Skin epidermis (tissue), 12 donors: Measurements from ENCODE around the gene SMARCA2.
A peak's percentile ranks its signal among the peaks of the same experiment; 100 is the strongest.

Experiments
- H3K27ac ChIP-seq, 21 experiments: fragments of 200-600 bp; sonication (generic) in 11 of 21; one replicate each; pipeline ENCODE4 v1.5.0; 2020; ENCODE audit warnings: mild to moderate bottlenecking in 3 of 21, inconsistent platforms in 2 of 21, moderate library complexity in 2 of 21
- H3K4me3 ChIP-seq, 7 experiments: fragments of 200-600 bp; sonication (generic) in 2 of 7; one replicate each; pipeline ENCODE4 v1.5.0; 2020; ENCODE audit warnings: inconsistent platforms in 2 of 7, mild to moderate bottlenecking in 2 of 7, moderate library complexity in 1 of 7

Gene SMARCA2

GRCh38 chr9:2072752-2073405 is 57.7 kb downstream of the SMARCA2 start:
- no peak overlapping the region for H3K27ac ChIP-seq
- H3K4me3 ChIP-seq: no peak overlapping the region

DNA sequence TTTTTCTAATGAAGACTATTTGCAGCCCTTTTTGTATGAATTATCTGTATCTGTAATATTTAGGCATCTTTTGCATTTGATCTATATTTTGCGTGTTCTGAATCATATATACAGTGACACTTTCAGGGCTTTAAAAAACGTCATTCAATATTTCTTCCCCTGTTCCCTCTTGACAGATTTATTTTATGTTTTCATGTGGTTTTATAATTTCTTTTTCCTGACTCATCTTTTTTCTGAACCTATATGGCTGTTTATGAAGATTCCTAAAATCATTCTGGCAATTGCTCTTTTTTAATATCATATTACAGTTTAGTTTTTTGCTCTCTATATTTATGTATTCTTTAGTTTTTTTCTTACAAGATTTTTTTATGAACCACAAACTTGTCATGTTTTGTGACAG is 67.6 kb downstream of the SMARCA2 start:
- Histone ChIP-seq H3K27ac (no peak overlapping the region), H3K4me3 (no peak overlapping the region)

- H3K4me3 ChIP-seq: no peak overlapping the region
- peak overlapping the region in 1 of 21 experiments; percentile 12 for H3K27ac ChIP-seq
Measured at GRCh38 chr9:2083479-2083878, 68.3 kb downstream of the SMARCA2 start.

- Histone ChIP-seq H3K27ac (peak overlapping the region in 3 of 21 experiments; percentile 11 to 55 (median 34)), H3K4me3 (no peak overlapping the region)
Measured at GRCh38 chr9:2085716-2086115, 70.6 kb downstream of the SMARCA2 start.

DNA sequence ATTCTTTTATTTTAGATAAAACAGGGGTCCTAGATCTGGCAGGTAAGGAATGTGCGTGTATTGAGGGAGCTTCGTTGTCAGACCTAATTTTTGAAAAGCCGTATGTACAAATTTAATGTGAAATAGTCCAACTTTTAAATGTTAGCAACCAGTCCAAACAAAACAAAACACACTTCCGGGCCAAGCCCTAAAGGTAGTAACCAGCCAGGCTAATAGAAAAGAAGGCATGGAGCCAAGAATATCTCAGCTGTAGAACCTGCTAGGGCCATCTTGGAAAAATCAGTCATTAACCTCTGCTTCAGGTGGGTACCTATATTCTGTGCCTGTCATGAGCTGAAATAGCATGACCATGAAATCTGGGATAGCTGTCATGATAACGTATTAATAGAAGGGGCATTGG is 71.0 kb downstream of the SMARCA2 start:
- Histone ChIP-seq H3K4me3 (no peak overlapping the region), H3K27ac (peak overlapping the region in 4 of 21 experiments; percentile 5 to 55 (median 22))

DNA sequence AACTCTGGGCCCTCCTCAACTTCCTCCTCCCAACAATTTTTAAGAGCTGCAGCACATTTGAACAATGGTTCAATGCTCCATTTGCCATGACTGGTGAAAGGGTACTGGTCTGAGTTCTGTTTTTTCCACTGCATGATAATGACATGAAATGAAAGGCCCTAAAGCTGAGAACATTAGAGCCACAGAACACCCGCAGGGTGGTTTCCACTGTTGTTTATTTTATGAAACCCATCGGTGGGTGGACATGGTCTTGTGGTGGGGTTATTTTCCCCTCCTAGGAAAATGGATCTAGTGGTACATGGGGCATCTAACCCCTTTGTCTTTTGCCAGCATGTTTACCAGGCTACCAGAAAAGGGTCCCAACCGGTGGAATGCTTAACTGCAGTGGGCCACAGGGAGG is 71.8 kb downstream of the SMARCA2 start:
- H3K27ac ChIP-seq: no peak overlapping the region
- no peak overlapping the region for H3K4me3 ChIP-seq

DNA sequence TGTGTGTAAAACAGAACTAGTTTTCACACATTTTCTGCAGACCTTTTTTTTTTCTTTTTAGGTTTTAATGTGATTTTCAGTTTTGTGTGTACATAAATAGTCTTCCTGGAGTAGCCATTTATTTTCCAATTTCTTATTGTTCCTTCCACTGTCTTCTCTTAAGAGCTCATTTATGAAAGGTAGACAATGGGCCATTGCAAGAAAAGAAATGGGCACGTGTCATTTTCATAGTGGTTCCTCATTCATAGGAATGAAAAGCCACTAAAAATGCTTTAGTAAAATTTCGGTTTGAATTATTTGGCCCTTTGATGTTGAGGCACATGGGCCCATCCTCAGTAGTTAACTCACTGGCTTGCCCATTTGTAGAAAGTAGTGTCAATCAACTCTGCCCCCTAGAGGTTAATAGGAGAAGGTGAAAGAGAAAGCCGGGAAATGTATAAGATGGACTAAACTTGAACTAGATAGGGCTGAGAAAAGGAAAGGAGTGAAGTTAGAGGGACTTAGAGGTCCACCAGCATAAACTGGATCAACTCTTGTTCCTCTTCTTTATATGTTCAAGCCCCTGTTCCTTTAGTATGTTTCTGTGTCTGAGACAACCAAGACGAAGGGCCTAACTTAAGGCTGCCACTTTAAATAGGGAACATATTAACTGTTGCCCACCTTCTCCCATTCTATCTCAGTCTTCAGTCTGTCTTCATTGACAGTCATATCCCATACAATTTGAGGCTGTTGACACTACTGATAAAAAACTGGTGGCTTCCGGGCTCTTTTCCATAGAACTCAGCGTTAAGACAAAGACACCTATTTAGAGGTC is 72.6 kb downstream of the SMARCA2 start:
- Histone ChIP-seq H3K27ac (no peak overlapping the region), H3K4me3 (no peak overlapping the region)

DNA sequence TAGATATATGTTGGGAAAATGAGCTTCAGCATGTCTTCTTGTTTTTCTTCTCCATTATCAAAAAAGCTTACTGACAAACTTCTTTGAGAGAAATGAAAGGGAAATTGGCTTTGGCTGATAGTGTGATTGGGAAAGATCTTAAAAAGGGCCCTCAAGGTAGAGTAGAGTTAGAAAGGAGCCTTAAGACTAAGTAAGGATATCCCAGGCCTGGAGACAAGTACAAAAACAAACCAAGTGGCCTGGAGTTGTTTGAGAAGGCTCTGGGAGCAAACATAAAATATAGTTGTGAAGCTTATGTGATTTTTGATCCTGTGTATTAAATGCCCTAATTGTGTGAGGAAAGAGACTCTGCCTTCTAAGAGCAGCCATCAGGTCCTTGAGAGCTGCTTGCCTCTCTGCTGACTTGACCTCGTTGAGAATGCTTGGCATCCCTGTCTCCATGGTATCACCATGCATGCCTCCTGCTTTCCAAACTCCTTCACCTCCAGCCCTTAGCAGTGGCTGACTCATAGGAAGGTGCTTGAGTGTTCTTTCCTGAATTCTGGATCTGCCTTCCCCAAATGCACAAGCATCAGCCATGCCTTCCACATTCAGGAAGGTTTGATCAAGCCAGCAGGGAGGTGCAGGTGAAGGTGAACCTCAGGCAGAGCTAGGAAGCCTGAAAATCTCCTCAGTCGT is 78.9 kb downstream of the SMARCA2 start:
- no peak overlapping the region for H3K27ac ChIP-seq

DNA sequence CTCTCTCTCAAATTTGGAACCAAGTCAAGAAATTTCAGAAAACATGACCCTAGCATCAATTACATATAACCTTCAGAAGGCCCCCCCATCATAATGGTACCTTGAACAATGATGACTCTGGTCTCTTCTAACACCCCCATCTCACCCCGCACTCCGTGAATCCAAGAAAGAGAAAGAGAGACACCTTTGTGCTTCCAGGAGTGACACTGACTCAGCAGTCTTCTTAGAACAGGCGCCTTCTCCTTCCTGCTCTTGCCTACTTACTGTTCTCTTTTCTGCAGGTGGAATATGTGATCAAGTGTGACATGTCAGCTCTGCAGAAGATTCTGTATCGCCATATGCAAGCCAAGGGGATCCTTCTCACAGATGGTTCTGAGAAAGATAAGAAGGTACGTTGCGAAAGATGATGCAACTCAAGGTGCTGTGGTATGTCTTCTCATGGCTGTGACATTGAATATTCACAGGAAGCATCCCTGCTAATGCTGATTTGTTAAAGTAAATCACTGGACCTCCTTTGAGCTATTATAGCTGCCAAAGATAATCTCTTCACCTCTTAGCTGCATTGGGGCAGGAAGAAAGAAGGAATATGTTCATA is 81.3 kb downstream of the SMARCA2 start:
- Histone ChIP-seq H3K27ac (no peak overlapping the region), H3K4me3 (no peak overlapping the region)

More for the DNA sequence above, 78.9 kb downstream of the SMARCA2 start:
- no peak overlapping the region for H3K4me3 ChIP-seq

- H3K27ac ChIP-seq: no peak overlapping the region
- no peak overlapping the region for H3K4me3 ChIP-seq
Measured at GRCh38 chr9:2106666-2107065, 91.5 kb downstream of the SMARCA2 start.

- no peak overlapping the region for H3K4me3 ChIP-seq
- H3K27ac ChIP-seq: peak overlapping the region in 4 of 21 experiments; percentile 34 to 80 (median 52)
Measured at GRCh38 chr9:2107906-2108451, 92.8 kb downstream of the SMARCA2 start.

DNA sequence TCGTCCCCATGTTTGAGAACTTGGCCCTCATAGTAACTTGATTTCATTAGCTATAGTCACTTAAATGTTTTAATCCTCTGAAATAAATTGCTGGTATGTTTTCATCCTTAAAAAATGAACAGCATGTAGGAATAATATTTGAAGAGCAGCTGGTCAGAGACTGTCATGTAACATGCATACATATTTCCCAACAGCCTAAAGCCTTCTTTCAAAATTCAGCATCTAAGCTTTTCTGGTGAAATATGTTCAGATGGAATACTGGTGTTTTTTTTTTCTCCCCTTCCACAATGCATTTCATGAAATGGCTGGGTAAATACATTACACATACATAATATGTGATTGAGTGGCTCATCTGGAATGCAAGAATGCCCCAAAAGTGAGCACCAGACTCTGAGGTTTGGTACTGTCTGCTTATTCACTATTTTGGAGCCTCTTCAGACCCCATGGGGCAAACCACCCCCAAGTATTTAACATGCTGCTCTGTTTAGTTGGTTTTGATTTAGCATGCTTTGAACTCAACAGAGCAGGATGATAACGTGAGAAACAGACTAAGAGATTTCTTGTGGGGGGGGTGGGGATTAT is 94.0 kb downstream of the SMARCA2 start:
- H3K4me3 ChIP-seq: no peak overlapping the region
- peak overlapping the region in 6 of 21 experiments; percentile 6 to 80 (median 43) for H3K27ac ChIP-seq

DNA sequence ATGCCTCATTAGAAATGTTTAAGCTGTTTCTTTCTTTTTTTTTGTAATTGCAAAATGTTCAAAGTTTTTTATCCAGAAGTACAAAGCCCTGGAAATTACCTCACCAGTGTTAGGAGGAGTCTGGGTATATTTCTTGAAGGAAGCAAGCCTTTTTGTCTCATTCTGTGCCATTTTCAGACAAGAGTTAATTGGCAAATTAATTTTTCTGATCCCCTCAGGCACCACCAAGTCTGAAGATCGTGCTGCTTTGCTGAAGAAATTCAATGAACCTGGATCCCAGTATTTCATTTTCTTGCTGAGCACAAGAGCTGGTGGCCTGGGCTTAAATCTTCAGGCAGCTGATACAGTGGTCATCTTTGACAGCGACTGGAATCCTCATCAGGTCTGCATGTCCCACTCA is 94.9 kb downstream of the SMARCA2 start:
- no peak overlapping the region for H3K4me3 ChIP-seq
- H3K27ac ChIP-seq: peak overlapping the region in 3 of 21 experiments; percentile 15 to 50 (median 30)

- no peak overlapping the region for H3K4me3 ChIP-seq
- peak overlapping the region in 2 of 21 experiments; percentile 0 to 13 for H3K27ac ChIP-seq
Measured at GRCh38 chr9:2116073-2116472, 100.9 kb downstream of the SMARCA2 start.

GRCh38 chr9:2117527-2117926 is 102.4 kb downstream of the SMARCA2 start:
- no peak overlapping the region for H3K4me3 ChIP-seq
- no peak overlapping the region for H3K27ac ChIP-seq

- H3K4me3 ChIP-seq: no peak overlapping the region
- peak overlapping the region in 1 of 21 experiments; percentile 44 for H3K27ac ChIP-seq
Measured at GRCh38 chr9:2119566-2119965, 104.4 kb downstream of the SMARCA2 start.

GRCh38 chr9:2120926-2121689 is 106.0 kb downstream of the SMARCA2 start:
- H3K4me3 ChIP-seq: no peak overlapping the region
- peak overlapping the region in 1 of 21 experiments; percentile 45 for H3K27ac ChIP-seq

- Histone ChIP-seq H3K27ac (no peak overlapping the region), H3K4me3 (no peak overlapping the region)
Measured at GRCh38 chr9:2122299-2122698, 107.2 kb downstream of the SMARCA2 start.

GRCh38 chr9:2125906-2126305 is 110.8 kb downstream of the SMARCA2 start:
- H3K27ac ChIP-seq: peak overlapping the region in 13 of 21 experiments; percentile 4 to 63 (median 45)
- H3K4me3 ChIP-seq: no peak overlapping the region
